ENCODE data around the gene UGT1A4.

UGT1A4 gene

GRCh38 chr2:233684640-233685039, 33.9 kb upstream of the UGT1A4 start:
- Histone ChIP-seq H3K9me3 (ENCODE audit: control insufficient read depth, low read length) (no peaks in the 10 kb centered on the region), H3K36me3 (ENCODE audit: control insufficient read depth, insufficient read depth, low read length) (no peaks in the 10 kb centered on the region), H2AFZ (no peak overlapping the region), H3K4me2 (ENCODE audit: low read length) (no peak overlapping the region), H3K4me3 (ENCODE audit: low read depth, low read length) (no peak overlapping the region), H3K9ac (no peak overlapping the region), H3K27me3 (ENCODE audit: control insufficient read depth, insufficient read depth, low read length) (no peaks in the 10 kb centered on the region), H3K79me2 (no peaks in the 10 kb centered on the region), H3K4me1 (no peaks in the 10 kb centered on the region), H3K27ac (no peak overlapping the region)
- TF ChIP-seq CTCF (IDR thresholded peaks at IDR 0.05) = no peak

GRCh38 chr2:233686928-233687327, 31.6 kb upstream of the UGT1A4 start:
- Histone ChIP-seq H3K4me2 (ENCODE audit: low read length) (no peak overlapping the region), H2AFZ (no peak overlapping the region), H3K27ac (no peak overlapping the region), H3K9me3 (ENCODE audit: control insufficient read depth, low read length) (no peaks in the 10 kb centered on the region), H3K36me3 (ENCODE audit: control insufficient read depth, insufficient read depth, low read length) (no peaks in the 10 kb centered on the region), H3K4me3 (ENCODE audit: low read depth, low read length) (no peak overlapping the region), H3K4me1 (no peaks in the 10 kb centered on the region), H3K79me2 (no peaks in the 10 kb centered on the region), H3K27me3 (ENCODE audit: control insufficient read depth, insufficient read depth, low read length) (no peaks in the 10 kb centered on the region), H3K9ac (no peak overlapping the region)
- TF ChIP-seq CTCF (IDR thresholded peaks at IDR 0.05) = no peak

- no peaks in the 10 kb centered on the region for H3K27me3 ChIP-seq (ENCODE audit: control insufficient read depth, insufficient read depth, low read length)
- no peak overlapping the region for H2AFZ ChIP-seq
- no peak for TF ChIP-seq CTCF (IDR thresholded peaks at IDR 0.05)
- no peaks in the 10 kb centered on the region for H3K9me3 ChIP-seq (ENCODE audit: control insufficient read depth, low read length)
- no peak overlapping the region for H3K4me2 ChIP-seq (ENCODE audit: low read length)
- no peak overlapping the region for H3K27ac ChIP-seq
- H3K36me3 ChIP-seq (ENCODE audit: control insufficient read depth, insufficient read depth, low read length) = no peaks in the 10 kb centered on the region
- H3K9ac ChIP-seq = no peak overlapping the region
- H3K4me1 ChIP-seq = no peaks in the 10 kb centered on the region
- no peaks in the 10 kb centered on the region for H3K79me2 ChIP-seq
- no peak overlapping the region for H3K4me3 ChIP-seq (ENCODE audit: low read depth, low read length)
These were observed 30.2 kb upstream of the UGT1A4 start for GRCh38 chr2:233688341-233688740.

- Histone ChIP-seq H3K27me3 (ENCODE audit: control insufficient read depth, insufficient read depth, low read length) (no peaks in the 10 kb centered on the region), H3K27ac (no peak overlapping the region), H3K4me1 (no peaks in the 10 kb centered on the region), H3K4me2 (ENCODE audit: low read length) (no peak overlapping the region), H3K4me3 (ENCODE audit: low read depth, low read length) (no peak overlapping the region), H3K9ac (no peak overlapping the region), H3K79me2 (no peaks in the 10 kb centered on the region), H2AFZ (no peak overlapping the region), H3K36me3 (ENCODE audit: control insufficient read depth, insufficient read depth, low read length) (no peaks in the 10 kb centered on the region), H3K9me3 (ENCODE audit: control insufficient read depth, low read length) (no peaks in the 10 kb centered on the region)
- TF ChIP-seq CTCF (IDR thresholded peaks at IDR 0.05) = no peak
These were observed 29.5 kb upstream of the UGT1A4 start for GRCh38 chr2:233689031-233689430.

- no peak overlapping the region for H3K4me3 ChIP-seq (ENCODE audit: low read depth, low read length)
- H3K9ac ChIP-seq = no peak overlapping the region
- no peaks in the 10 kb centered on the region for H3K27me3 ChIP-seq (ENCODE audit: control insufficient read depth, insufficient read depth, low read length)
- H3K9me3 ChIP-seq (ENCODE audit: control insufficient read depth, low read length) = no peaks in the 10 kb centered on the region
- H3K4me1 ChIP-seq = no peaks in the 10 kb centered on the region
- no peak overlapping the region for H3K27ac ChIP-seq
- H3K4me2 ChIP-seq (ENCODE audit: low read length) = no peak overlapping the region
- H2AFZ ChIP-seq = no peak overlapping the region
- no peak for TF ChIP-seq CTCF (IDR thresholded peaks at IDR 0.05)
- H3K79me2 ChIP-seq = no peaks in the 10 kb centered on the region
- no peaks in the 10 kb centered on the region for H3K36me3 ChIP-seq (ENCODE audit: control insufficient read depth, insufficient read depth, low read length)
These were observed 29.0 kb upstream of the UGT1A4 start for GRCh38 chr2:233689501-233689900.

Measured in parathyroid adenoma (tissue), 2 donors.